ENCODE results near the gene UBC.

DNA sequence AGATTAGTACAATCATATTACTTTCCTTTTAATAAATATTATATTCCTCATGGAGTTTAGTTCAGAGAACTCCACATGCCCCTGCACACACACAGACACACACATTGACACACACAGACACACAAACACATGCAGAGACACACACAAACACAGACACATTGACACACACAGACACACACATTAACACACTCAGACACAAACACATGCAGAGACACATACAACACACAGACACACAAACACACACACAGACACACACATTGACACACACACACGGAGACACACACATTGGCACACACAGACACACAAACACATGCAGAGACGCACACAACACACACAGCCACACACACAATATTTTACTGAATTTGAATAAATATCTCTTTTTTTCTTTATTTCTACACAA, 38.3 kb downstream of the UBC start:
- TF ChIP-seq, protein P1, sequence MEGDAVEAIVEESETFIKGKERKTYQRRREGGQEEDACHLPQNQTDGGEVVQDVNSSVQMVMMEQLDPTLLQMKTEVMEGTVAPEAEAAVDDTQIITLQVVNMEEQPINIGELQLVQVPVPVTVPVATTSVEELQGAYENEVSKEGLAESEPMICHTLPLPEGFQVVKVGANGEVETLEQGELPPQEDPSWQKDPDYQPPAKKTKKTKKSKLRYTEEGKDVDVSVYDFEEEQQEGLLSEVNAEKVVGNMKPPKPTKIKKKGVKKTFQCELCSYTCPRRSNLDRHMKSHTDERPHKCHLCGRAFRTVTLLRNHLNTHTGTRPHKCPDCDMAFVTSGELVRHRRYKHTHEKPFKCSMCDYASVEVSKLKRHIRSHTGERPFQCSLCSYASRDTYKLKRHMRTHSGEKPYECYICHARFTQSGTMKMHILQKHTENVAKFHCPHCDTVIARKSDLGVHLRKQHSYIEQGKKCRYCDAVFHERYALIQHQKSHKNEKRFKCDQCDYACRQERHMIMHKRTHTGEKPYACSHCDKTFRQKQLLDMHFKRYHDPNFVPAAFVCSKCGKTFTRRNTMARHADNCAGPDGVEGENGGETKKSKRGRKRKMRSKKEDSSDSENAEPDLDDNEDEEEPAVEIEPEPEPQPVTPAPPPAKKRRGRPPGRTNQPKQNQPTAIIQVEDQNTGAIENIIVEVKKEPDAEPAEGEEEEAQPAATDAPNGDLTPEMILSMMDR (IDR thresholded peaks at IDR 0.05) = no peak
- TF ChIP-seq POLR2A (IDR thresholded peaks at IDR 0.05) (no peak), POLR2AphosphoS5 (IDR thresholded peaks at IDR 0.05) (no peak)

Measured in breast epithelium (tissue), 3 donors.